IMR-90 (cell line): Measurements from ENCODE around the gene DMAC2L. TPM values are rescaled to one million over a fixed set of nuclear protein-coding genes. Genes with fewer than 3 reads are reported as not detected.

Experiments
- ATAC-seq: fragments of 200-7000 bp; cut with Tn5 transposase; 2 replicates; pipeline ENCODE4 v1.9.1; 2020; ENCODE audit warnings: low read depth, mild to moderate bottlenecking, moderate library complexity
- BruUV-seq: library from RNA; stranded (reverse); fragments of 400-500 nt; replicated peaks from 2 replicates; lab custom pipeline; 2021; lab: Mats Ljungman, UMichigan
- CTCF ChIA-PET: fragments of 300-600 bp; formaldehyde crosslinking; extraction: SDS; loops from one replicate; lab custom pipeline; 2021; ENCODE audit warnings: antibody characterized with exemption; lab: Yijun Ruan, JAX
- POLR2A ChIA-PET: fragments of 300-600 bp; sonication (Branson Sonifier 250); formaldehyde crosslinking; loops from one replicate; lab custom pipeline; 2022; ENCODE audit warnings: antibody characterized with exemption; ENCODE audit not compliant: unreplicated experiment; lab: Charles Lee
- DNase-seq: peaks from one replicate; pipeline ENCODE4 v3.0.0; 2013
- H2AFZ ChIP-seq: replicated peaks from 2 replicates; pipeline ENCODE3; 2013; ENCODE audit warnings: low read length, mild to moderate bottlenecking; ENCODE audit not compliant: poor library complexity
- H2AK5ac ChIP-seq: 2 replicates; pipeline ENCODE4 v1.6.1; 2013; ENCODE audit warnings: low read depth, low read length, inconsistent platforms
- H2AK9ac ChIP-seq: replicated peaks from 2 replicates; pipeline ENCODE3; 2013; ENCODE audit warnings: mild to moderate bottlenecking, low read depth, low read length, moderate library complexity; ENCODE audit not compliant: poor library complexity
- H2BK120ac ChIP-seq: 2 replicates; pipeline ENCODE4 v1.6.1; 2013; ENCODE audit warnings: low read depth, low read length, inconsistent platforms
- H2BK15ac ChIP-seq: 3 replicates; pipeline ENCODE4 v1.6.1; 2013; ENCODE audit warnings: low read depth, low read length, inconsistent platforms
- H2BK20ac ChIP-seq: 2 replicates; pipeline ENCODE4 v1.6.1; 2013; ENCODE audit warnings: low read depth, mild to moderate bottlenecking, inconsistent platforms, low read length, moderate library complexity
- H2BK5ac ChIP-seq: 2 replicates; pipeline ENCODE4 v1.6.1; 2013; ENCODE audit warnings: mild to moderate bottlenecking, low read depth, low read length, inconsistent platforms; ENCODE audit not compliant: poor library complexity, severe bottlenecking
- H3K14ac ChIP-seq: replicated peaks from 2 replicates; pipeline ENCODE4 v1.6.1; 2013; ENCODE audit warnings: low read depth, low read length, inconsistent platforms
- H3K18ac ChIP-seq: 2 replicates; pipeline ENCODE4 v1.6.1; 2013; ENCODE audit warnings: low read depth, low read length, control low read depth
- H3K23ac ChIP-seq: 2 replicates; pipeline ENCODE4 v1.6.1; 2013; ENCODE audit warnings: low read depth, low read length, inconsistent platforms
- H3K27ac ChIP-seq: 2 replicates; pipeline ENCODE4 v1.5.1; 2013; ENCODE audit warnings: mild to moderate bottlenecking, control low read depth, low read length; ENCODE audit not compliant: insufficient read depth
- H3K27me3 ChIP-seq: 2 replicates; pipeline ENCODE4 v1.6.1; 2013; ENCODE audit warnings: low read length; ENCODE audit not compliant: control insufficient read depth, insufficient read depth
- H3K36me3 ChIP-seq: 2 replicates; pipeline ENCODE4 v1.6.1; 2013; ENCODE audit warnings: low read length, mixed read lengths; ENCODE audit not compliant: control insufficient read depth, insufficient read depth
- H3K4ac ChIP-seq: 2 replicates; pipeline ENCODE4 v1.6.1; 2013; ENCODE audit warnings: low read depth, low read length, inconsistent platforms
- H3K4me1 ChIP-seq: 2 replicates; pipeline ENCODE4 v1.6.1; 2013; ENCODE audit warnings: low read length, mixed read lengths; ENCODE audit not compliant: control insufficient read depth, insufficient read depth
- H3K4me2 ChIP-seq: 2 replicates; pipeline ENCODE4 v1.6.1; 2013; ENCODE audit warnings: low read depth, mild to moderate bottlenecking, control low read depth, low read length, moderate library complexity
- H3K4me3 ChIP-seq: 2 replicates; pipeline ENCODE4 v1.5.1; 2013; ENCODE audit warnings: low read depth, mild to moderate bottlenecking, control low read depth, low read length, moderate library complexity; ENCODE audit not compliant: insufficient read depth
- H3K56ac ChIP-seq: 2 replicates; pipeline ENCODE4 v1.6.1; 2013; ENCODE audit warnings: low read length, inconsistent platforms; ENCODE audit not compliant: insufficient read depth; ENCODE audit errors: extremely low read depth
- H3K79me1 ChIP-seq, 2 experiments: 2 replicates each; pipeline ENCODE4 v1.6.1; 2013; ENCODE audit warnings: low read length in 2 of 2, inconsistent platforms in 1 of 2, low read depth in 1 of 2
- H3K9ac ChIP-seq: 2 replicates; pipeline ENCODE4 v1.6.1; 2013; ENCODE audit warnings: low read depth, low read length, control low read depth
- H3K9me1 ChIP-seq: 2 replicates; pipeline ENCODE4 v1.6.1; 2013; ENCODE audit warnings: low read length, inconsistent platforms; ENCODE audit not compliant: insufficient read depth
- H3K9me3 ChIP-seq: 2 replicates; pipeline ENCODE4 v1.6.1; 2013; ENCODE audit warnings: low read length; ENCODE audit not compliant: control insufficient read depth, insufficient read depth
- H4K20me1 ChIP-seq: 2 replicates; pipeline ENCODE4 v1.6.1; 2013; ENCODE audit warnings: low read length, inconsistent platforms; ENCODE audit not compliant: insufficient read depth
- H4K5ac ChIP-seq: 2 replicates; pipeline ENCODE4 v1.6.1; 2013; ENCODE audit warnings: mild to moderate bottlenecking, low read depth, low read length, control low read depth
- H4K8ac ChIP-seq, 2 experiments: 2 replicates each; pipeline ENCODE4 v1.6.1; 2013; ENCODE audit warnings: low read depth in 2 of 2, low read length in 2 of 2, control low read depth in 1 of 2, inconsistent platforms in 1 of 2
- H4K91ac ChIP-seq: 2 replicates; pipeline ENCODE4 v1.6.1; 2013; ENCODE audit warnings: low read depth, low read length, inconsistent platforms; ENCODE audit not compliant: insufficient read depth
- BHLHE40 ChIP-seq: fragments of 150-350 bp; IDR thresholded peaks from 2 replicates; pipeline ENCODE4 v1.6.1; 2016; ENCODE audit warnings: mild to moderate bottlenecking, low read depth, low read length
- CEBPB ChIP-seq: IDR thresholded peaks from 2 replicates; pipeline ENCODE4 v1.6.1; 2012; ENCODE audit warnings: low read depth, low read length, improper control_type of control experiment
- CHD1 ChIP-seq: IDR thresholded peaks from 2 replicates; pipeline ENCODE4 v1.6.1; 2012; ENCODE audit warnings: low read depth, low read length, improper control_type of control experiment
- FOS ChIP-seq: fragments of 150-350 bp; IDR thresholded peaks from 2 replicates; pipeline ENCODE4 v1.6.1; 2016; ENCODE audit warnings: low read depth, low read length
- MAFK ChIP-seq: IDR thresholded peaks from 2 replicates; pipeline ENCODE4 v1.6.1; 2012; ENCODE audit warnings: low read depth, low read length, improper control_type of control experiment
- MAZ ChIP-seq: IDR thresholded peaks from 2 replicates; pipeline ENCODE4 v1.6.1; 2012; ENCODE audit warnings: low read depth, mild to moderate bottlenecking, low read length, improper control_type of control experiment, moderate library complexity, borderline replicate concordance
- MXI1 ChIP-seq: IDR thresholded peaks from 2 replicates; pipeline ENCODE4 v1.6.1; 2012; ENCODE audit warnings: low read depth, mild to moderate bottlenecking, low read length, moderate library complexity, borderline replicate concordance
- NFE2L2 ChIP-seq: fragments of 150-350 bp; IDR thresholded peaks from 2 replicates; pipeline ENCODE4 v1.6.1; 2016; ENCODE audit warnings: low read depth, mild to moderate bottlenecking, low read length
- POLR2A ChIP-seq: IDR thresholded peaks from 2 replicates; pipeline ENCODE4 v1.6.1; 2012; ENCODE audit warnings: mild to moderate bottlenecking, low read depth, low read length
- RAD21 ChIP-seq: IDR thresholded peaks from 2 replicates; pipeline ENCODE4 v1.6.1; 2012; ENCODE audit warnings: low read length, improper control_type of control experiment
- RCOR1 ChIP-seq: IDR thresholded peaks from 2 replicates; pipeline ENCODE4 v1.6.1; 2012; ENCODE audit warnings: mild to moderate bottlenecking, low read length, improper control_type of control experiment; ENCODE audit not compliant: insufficient replicate concordance
- RFX5 ChIP-seq: IDR thresholded peaks from 2 replicates; pipeline ENCODE4 v1.8.0; 2012; ENCODE audit warnings: low read depth, mild to moderate bottlenecking, low read length, moderate library complexity
- SMC3 ChIP-seq: fragments of 150-350 bp; IDR thresholded peaks from 2 replicates; pipeline ENCODE4 v1.6.1; 2016; ENCODE audit warnings: low read depth, mild to moderate bottlenecking, antibody characterized with exemption, low read length, moderate library complexity
- dilution Hi-C: fragments of 300-500 bp; cut with HindIII; formaldehyde crosslinking; loops from one replicate; pipeline ENCODE4 v1.14.3; 2018; ENCODE audit warnings: low sequenced_read_pairs; ENCODE audit not compliant: unreplicated experiment
- in situ Hi-C: fragments of 300-500 bp; cut with MboI; formaldehyde crosslinking; loops from 3 replicates; pipeline ENCODE4 v1.14.3; 2019; ENCODE audit warnings: low sequenced_read_pairs, inconsistent platforms, mixed read lengths
- intact Hi-C: fragments of 100-400 bp; cut with micrococcal nuclease; formaldehyde crosslinking; loops from 2 replicates; pipeline ENCODE4 v1.10.0; 2022
- polyA plus RNA-seq, 3 experiments: library from polyadenylated mRNA; depleted of rRNA; stranded (reverse); fragments of >200 nt; gene quantifications; 2 replicates each; pipeline ENCODE4 v1.2.3, GENCODE V29; 2012; ENCODE audit warnings: low replicate concordance in 1 of 3
- total RNA-seq: library from RNA; depleted of rRNA; stranded (reverse); fragments of >200 nt; gene quantifications from 2 replicates; pipeline ENCODE4 v1.2.3, GENCODE V29; 2012
- TF ChIP-seq, protein P1 (sequence below): conservative IDR thresholded peaks from 2 replicates; pipeline ENCODE4 v1.5.1; 2012; ENCODE audit warnings: mild to moderate bottlenecking, low read depth, low read length, improper control_type of control experiment
- TF ChIP-seq, protein P2 (sequence below): fragments of 150-350 bp; IDR thresholded peaks from 2 replicates; pipeline ENCODE4 v1.6.1; 2016; ENCODE audit warnings: low read depth, mild to moderate bottlenecking, low read length, moderate library complexity, borderline replicate concordance
- TF ChIP-seq, protein P3 (sequence below): fragments of 150-350 bp; IDR thresholded peaks from 2 replicates; pipeline ENCODE4 v1.6.1; 2017; ENCODE audit warnings: mild to moderate bottlenecking, antibody characterized with exemption, low read length, low read depth

The DMAC2L gene
- total and polyA plus RNA-seq, 2 of the 4 experiments (the other 2 are of a cell fraction) = 5.0 to 6.1 TPM

DNA sequence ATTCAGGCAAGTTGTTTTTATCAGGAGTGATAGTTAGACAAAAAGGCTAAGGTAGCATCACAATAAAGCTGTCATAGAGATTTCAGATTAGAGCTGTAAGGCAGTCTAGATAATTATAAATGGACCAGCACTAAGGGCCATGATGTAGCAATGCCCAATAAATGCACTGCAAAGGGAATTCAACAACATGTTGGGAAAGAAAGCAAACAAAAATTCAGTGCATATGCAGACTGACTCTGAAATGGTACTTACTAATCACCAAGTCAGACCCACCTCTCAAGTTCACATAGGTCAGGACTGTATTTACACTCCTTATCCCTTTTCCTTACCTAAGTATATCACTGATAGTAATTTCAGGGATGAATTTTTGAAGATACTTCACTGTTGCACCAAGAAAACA, 47.1 kb upstream of the DMAC2L start:
- TF ChIP-seq CEBPB = no peak
- TF ChIP-seq MXI1 = no peak
- no peak for TF ChIP-seq MAFK
- TF ChIP-seq RFX5 = no peak
- no peak for TF ChIP-seq CHD1
- no peak for TF ChIP-seq FOS
- TF ChIP-seq, protein P1, sequence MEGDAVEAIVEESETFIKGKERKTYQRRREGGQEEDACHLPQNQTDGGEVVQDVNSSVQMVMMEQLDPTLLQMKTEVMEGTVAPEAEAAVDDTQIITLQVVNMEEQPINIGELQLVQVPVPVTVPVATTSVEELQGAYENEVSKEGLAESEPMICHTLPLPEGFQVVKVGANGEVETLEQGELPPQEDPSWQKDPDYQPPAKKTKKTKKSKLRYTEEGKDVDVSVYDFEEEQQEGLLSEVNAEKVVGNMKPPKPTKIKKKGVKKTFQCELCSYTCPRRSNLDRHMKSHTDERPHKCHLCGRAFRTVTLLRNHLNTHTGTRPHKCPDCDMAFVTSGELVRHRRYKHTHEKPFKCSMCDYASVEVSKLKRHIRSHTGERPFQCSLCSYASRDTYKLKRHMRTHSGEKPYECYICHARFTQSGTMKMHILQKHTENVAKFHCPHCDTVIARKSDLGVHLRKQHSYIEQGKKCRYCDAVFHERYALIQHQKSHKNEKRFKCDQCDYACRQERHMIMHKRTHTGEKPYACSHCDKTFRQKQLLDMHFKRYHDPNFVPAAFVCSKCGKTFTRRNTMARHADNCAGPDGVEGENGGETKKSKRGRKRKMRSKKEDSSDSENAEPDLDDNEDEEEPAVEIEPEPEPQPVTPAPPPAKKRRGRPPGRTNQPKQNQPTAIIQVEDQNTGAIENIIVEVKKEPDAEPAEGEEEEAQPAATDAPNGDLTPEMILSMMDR = no peak
- TF ChIP-seq NFE2L2 = no peak
- TF ChIP-seq, protein P2, sequence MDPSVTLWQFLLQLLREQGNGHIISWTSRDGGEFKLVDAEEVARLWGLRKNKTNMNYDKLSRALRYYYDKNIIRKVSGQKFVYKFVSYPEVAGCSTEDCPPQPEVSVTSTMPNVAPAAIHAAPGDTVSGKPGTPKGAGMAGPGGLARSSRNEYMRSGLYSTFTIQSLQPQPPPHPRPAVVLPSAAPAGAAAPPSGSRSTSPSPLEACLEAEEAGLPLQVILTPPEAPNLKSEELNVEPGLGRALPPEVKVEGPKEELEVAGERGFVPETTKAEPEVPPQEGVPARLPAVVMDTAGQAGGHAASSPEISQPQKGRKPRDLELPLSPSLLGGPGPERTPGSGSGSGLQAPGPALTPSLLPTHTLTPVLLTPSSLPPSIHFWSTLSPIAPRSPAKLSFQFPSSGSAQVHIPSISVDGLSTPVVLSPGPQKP = no peak
- TF ChIP-seq, protein P3, sequence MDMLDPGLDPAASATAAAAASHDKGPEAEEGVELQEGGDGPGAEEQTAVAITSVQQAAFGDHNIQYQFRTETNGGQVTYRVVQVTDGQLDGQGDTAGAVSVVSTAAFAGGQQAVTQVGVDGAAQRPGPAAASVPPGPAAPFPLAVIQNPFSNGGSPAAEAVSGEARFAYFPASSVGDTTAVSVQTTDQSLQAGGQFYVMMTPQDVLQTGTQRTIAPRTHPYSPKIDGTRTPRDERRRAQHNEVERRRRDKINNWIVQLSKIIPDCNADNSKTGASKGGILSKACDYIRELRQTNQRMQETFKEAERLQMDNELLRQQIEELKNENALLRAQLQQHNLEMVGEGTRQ = no peak
- TF ChIP-seq SMC3 = no peak
- TF ChIP-seq POLR2A = no peak
- no peak for TF ChIP-seq BHLHE40
- TF ChIP-seq MAZ = no peak
- no peak for TF ChIP-seq RCOR1
- no peak for TF ChIP-seq RAD21
- Histone ChIP-seq H4K8ac (no peak overlapping the region), H3K4me2 (no peak overlapping the region), H4K20me1 (no peaks in the 10 kb centered on the region), H3K9me3 (no peaks in the 10 kb centered on the region), H2AK5ac (no peak overlapping the region), H2BK5ac (no peak overlapping the region), H3K4me3 (no peak overlapping the region), H3K27ac (no peak overlapping the region), H2AK9ac (no peak overlapping the region), H2AFZ (no peak overlapping the region), H3K56ac (no peak overlapping the region), H2BK120ac (no peak overlapping the region), H2BK20ac (no peak overlapping the region), H3K27me3 (no peaks in the 10 kb centered on the region), H3K4me1 (no peaks in the 10 kb centered on the region), H3K9me1 (no peaks in the 10 kb centered on the region), H3K36me3 (no peaks in the 10 kb centered on the region), H3K23ac (no peak overlapping the region), H2BK15ac (no peak overlapping the region), H3K79me1 (no peaks in the 10 kb centered on the region), H3K4ac (no peak overlapping the region), H3K9ac (no peak overlapping the region), H4K91ac (no peak overlapping the region), H4K5ac (no peak overlapping the region), H3K14ac (no peak overlapping the region), H3K18ac (no peak overlapping the region)
- no TSS peak for BruUV-seq
- DNase-seq (no peak), ATAC-seq (no peak)
- CTCF ChIA-PET = no interaction called here
- POLR2A ChIA-PET = no interaction called here
- in situ Hi-C loops = no loop called here
- intact Hi-C loops = no loop called here
- dilution Hi-C loops = no loop called here
